GM18873 (cell line): ENCODE data around the gene PLA2G4A.

Experiments used
- ATAC-seq: cut with Tn5 transposase; IDR thresholded peaks from one replicate; pipeline ENCODE4 v1.9.1; 2021; ENCODE audit warnings: mild to moderate bottlenecking, moderate library complexity, moderate number of reproducible peaks; ENCODE audit not compliant: unreplicated experiment, low FRiP score

PLA2G4A gene

DNA sequence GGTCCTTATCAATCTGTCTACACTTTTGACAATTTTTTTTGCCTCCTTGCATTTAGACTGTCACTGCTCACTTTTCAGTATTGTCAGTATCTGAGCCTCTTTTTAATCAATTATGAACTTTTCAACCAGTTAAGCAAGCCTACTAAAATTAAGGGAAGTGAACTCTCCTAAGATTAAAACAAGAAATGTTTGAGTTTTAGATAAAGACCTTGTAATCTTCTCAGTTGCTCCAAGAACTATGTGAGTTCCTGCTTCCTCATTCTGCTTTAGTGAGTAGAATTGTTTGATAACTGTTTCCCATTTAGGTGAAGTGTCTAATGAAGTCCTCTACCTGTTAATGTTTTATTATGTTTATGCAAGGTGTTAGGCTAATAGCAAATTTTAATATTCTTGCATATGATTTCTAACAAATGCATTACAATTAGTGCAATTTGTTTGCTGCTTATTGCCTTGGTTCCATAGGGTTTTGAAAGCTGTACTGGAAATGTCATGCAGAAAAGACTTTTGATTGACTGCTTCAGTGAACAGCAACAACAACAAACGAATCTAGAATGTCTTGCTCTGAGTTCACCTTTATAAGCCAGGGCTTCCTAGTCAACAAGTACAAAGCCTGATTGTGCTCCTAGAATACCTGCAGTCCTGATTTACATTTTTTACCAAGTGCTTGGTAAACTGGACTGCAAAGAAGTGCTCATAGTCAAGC, 40.9 kb downstream of the PLA2G4A start:
- ATAC-seq, result no peak

DNA sequence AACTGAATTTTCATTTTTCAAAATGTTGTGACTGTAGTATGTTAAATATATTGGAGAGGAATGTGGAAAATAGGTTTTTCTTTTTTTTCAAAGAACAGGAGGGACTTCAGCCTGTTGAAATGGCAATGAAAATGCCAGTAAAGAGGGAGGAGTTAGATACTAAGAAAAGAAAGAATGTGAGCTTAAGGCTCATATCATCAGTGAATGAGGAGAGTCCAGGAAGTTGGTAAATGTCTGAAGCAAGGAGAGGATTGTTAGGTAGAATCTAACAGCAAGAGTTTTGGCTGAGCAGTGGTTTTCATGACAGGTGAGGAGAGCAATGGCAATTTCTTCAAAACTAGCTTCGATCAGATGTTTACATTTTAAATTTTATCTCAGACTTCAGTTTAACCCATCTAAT, 43.0 kb downstream of the PLA2G4A start:
- no peak for ATAC-seq

DNA sequence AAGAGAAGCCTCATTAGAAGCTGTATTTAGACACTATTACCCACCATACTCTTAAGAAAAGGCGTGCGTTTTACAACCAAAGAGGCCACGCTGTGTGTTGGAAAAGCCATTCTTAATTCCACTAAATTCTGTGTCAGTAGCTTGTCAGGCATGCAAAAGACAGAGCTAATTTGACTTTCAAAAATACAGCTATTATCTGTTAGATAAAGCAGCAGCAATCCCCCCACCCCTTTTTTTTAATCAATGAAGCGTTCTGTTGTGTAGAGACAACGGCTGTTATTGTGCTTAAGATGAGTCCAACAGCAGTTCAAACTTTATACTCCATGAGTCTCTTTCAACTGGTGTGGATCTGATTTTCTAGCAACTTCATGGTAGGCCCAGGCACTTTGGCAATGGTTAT, 43.5 kb downstream of the PLA2G4A start:
- no peak for ATAC-seq

DNA sequence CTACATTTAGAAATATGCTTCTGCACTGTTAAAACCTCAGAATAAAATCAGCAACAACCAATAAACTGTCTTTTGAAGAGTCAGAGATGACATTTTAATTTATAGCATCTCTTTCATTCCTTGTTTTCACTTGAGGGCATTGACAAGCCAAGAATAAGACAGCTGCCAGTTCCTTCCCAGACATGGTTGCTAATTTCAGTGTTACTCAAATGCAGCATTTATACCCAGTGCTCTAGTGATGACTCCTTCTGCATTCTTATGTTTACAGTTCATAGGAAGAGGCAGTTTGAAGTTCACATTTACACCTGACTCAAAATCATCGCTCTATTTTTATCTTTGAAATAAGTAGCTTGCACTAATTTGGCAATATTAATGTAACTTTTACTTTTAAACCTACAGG, 44.9 kb downstream of the PLA2G4A start:
- no peak for ATAC-seq

GRCh38 chr1:186875896-186876835, 47.4 kb downstream of the PLA2G4A start:
- ATAC-seq, result no peak

DNA sequence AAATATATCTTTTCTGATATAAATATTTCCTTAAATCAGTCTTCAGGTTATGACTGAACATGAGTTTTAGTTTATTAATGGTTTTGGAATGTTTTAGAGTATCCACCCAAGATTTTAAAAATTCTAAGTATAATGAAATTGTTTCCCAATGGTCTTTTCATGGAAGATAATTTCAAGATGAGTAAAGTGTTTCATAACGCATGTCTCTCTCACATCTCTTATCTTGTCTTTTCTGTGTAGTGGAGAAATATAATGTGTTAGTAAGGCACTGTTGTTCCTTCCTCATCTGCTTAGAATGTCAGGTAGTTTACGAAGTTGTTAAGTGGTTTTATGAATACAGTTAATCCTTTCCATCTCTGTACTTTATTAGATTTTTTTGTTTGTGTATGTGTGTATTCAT, 49.6 kb downstream of the PLA2G4A start:
- ATAC-seq, result no peak

DNA sequence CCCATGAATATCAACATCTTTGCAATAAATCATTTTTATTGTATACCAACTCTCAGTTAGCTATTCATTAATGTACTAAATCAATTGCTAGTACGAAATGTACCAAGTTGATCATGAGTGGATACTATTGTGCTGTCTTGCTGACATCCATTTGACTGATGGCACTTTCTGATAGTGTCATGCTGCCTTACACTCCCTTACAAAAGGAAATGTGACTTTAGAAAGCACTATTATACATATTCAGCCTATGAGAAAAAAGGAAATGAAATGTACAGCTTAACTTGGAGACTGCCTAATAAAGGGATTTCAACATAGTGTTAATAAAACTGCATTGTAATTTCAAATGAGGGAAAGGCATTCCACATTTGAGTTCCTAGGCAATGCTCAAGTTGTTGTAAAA, 52.2 kb downstream of the PLA2G4A start:
- no peak for ATAC-seq

DNA sequence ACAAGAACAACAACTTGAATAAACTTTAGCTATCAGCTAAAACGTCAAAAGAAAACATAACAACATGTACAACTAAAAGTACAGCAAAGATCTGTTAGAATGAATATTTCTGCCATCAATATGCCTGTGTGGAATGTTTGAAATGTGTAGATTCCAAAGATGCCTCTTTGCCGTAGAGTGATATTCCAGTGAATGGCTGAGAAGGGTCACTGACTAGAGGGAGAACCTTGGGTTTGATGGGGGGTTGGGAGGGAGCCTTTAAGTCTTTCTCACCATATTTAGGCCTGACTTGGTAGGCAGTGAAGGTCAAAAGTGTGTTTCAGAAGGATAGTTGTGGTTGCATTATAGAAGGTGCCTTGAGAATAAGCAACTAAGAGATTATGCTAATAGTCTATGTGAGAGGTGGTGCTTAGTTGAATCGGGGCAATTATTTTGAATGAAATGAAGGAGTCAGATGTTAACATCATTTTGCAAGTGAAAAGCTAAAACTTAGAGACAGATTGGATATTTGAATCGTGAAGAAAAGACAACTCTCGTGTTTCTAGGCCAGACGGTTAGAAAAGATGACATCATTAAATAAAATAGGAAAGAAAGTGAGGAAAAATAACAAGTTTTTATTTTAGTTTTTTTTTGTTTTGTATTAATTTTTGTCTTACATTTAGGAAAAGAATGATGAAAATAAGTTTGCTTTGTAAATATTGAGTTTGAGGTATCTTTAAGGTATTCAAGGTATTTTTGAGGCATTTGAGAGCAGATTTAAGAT, 53.8 kb downstream of the PLA2G4A start:
- ATAC-seq, result no peak

- ATAC-seq, result no peak
Measured at GRCh38 chr1:186884251-186884650, 55.5 kb downstream of the PLA2G4A start.

- no peak for ATAC-seq
Measured at GRCh38 chr1:186887203-186887602, 58.5 kb downstream of the PLA2G4A start.

DNA sequence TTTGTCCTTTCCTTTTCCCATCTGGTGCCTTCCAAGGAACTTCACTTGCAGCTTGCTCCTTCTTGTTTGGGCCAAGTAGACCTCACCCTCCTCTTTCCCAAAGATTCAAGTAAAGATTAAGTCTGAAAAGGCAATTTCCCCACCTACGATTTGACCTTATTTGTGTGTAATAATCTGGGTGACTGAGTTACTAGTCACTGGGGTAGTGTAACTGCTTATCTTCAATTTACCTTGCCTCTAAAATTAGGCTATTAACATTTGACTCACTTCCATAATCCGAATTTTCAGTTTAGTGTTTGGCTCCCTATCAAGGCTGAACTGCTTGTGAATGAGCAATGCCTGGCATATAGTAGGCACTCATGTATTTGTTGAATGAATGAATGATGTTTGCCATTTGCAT, 59.6 kb downstream of the PLA2G4A start:
- ATAC-seq, result no peak

GRCh38 chr1:186892936-186893335, 64.2 kb downstream of the PLA2G4A start:
- ATAC-seq, result no peak

DNA sequence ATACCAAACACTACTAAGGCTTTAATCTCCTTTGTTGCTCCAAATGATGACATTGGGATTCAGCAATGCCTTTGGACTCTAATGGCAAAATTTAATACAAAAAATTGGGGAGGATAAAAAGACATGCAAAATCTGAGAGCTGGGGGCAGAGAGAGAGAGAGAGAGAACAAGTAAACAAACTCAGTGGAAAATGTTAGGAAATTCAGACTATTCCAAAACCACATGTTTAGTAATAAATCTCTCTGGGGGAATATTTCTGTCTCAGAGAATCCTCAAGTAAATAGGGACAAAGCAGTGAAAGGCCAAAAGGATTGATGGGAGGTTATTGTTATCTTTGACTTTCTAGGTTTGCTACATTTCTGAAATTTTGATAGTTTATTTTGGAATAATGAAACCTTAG, 65.7 kb downstream of the PLA2G4A start:
- no peak for ATAC-seq

- ATAC-seq, result no peak
Measured at GRCh38 chr1:186896211-186896610, 67.5 kb downstream of the PLA2G4A start.

- no peak for ATAC-seq
Measured at GRCh38 chr1:186897008-186897407, 68.3 kb downstream of the PLA2G4A start.

DNA sequence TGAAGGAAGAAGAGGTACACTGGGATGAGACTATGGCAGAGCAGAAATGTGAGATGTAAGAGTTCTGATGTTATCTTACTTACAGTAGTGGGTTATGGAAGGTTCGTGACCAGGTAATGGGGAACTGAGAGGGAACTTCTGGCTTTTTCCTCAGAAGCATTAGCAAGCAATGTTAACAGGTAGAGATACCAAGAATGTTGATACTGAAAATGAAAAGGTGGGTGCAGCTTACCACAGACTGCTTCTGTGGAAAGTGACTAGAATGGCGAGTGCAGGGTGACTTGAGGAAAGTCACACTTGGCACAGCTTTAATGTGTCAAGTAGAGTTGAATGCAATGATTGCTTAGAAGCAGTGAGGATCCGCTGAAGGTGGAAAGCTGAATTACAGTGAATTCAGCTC, 70.8 kb downstream of the PLA2G4A start:
- ATAC-seq, result peak; percentile 84

DNA sequence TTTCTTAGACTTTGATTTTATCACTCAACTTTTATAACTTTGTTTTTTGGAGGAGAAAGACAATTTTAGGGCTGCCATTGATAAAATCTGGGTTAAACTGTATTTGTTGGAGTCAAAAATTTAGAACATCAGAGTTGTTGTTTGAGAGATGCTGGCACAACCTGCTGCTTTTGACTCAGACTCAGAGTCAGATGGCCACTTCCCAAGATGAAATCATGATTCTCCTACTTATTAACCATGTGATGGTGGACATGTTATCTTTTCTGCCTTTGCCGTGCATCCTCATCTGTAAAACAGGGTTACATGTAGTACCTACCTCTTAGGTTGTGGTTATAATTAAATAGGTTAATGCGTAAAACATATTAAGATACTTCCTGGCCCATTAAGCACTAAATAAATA, 71.2 kb downstream of the PLA2G4A start:
- no peak for ATAC-seq

DNA sequence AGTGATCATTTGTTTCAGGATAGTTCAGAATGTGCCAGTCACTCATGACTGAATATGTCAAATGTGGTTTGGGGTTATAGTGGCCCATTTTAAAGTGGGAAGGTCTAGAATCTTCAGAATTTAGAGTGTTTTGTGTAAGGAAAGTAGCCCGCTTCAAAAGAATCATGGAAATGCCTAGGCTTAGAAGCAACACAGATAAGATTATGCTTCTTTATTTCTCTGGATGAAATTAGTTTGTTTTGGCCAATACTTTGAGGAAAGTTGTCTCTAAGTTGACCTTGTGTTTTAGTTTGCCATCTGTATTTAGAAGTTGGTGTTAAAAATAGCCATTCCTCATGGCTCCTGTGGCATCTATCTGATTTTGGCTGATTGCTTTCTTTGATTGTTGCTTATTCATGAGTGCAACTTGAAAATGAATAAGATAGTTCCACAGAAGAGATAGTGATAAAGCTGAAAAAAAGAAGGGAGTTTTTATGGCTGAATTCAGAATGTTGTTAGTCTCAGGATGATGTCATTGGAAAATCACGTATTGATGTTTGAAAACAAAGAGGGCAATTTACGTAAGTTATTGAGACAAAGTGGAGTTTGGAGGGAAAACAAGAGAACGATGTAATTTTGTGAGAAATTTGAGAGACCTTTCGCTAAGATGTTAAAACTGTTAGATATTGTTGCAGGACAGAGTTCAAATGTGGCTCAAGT, 71.9 kb downstream of the PLA2G4A start:
- ATAC-seq, result no peak

GRCh38 chr1:186901631-186902030, 72.9 kb downstream of the PLA2G4A start:
- no peak for ATAC-seq

GRCh38 chr1:186903374-186904136, 74.8 kb downstream of the PLA2G4A start:
- no peak for ATAC-seq
